Measurements from ENCODE around the gene IL17REL.
A peak's percentile ranks its signal among the peaks of the same experiment; 100 is the strongest.

IL17REL gene

DNA sequence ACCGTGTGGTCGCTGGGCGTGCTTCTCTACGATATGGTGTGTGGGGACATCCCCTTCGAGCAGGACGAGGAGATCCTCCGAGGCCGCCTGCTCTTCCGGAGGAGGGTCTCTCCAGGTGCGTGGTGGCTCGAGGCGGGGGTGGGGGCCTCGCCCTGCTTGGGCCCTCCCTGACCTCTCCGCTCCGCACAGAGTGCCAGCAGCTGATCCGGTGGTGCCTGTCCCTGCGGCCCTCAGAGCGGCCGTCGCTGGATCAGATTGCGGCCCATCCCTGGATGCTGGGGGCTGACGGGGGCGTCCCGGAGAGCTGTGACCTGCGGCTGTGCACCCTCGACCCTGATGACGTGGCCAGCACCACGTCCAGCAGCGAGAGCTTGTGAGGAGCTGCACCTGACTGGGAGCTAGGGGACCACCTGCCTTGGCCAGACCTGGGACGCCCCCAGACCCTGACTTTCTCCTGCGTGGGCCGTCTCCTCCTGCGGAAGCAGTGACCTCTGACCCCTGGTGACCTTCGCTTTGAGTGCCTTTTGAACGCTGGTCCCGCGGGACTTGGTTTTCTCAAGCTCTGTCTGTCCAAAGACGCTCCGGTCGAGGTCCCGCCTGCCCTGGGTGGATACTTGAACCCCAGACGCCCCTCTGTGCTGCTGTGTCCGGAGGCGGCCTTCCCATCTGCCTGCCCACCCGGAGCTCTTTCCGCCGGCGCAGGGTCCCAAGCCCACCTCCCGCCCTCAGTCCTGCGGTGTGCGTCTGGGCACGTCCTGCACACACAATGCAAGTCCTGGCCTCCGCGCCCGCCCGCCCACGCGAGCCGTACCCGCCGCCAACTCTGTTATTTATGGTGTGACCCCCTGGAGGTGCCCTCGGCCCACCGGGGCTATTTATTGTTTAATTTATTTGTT is 49.6 kb downstream of the IL17REL start:
- in situ Hi-C loops (cut with MboI; ENCODE audit: low sequenced_read_pairs) = no loop called here
- Histone ChIP-seq H3K4me1 (peaks cover 19% of the 10 kb centered on the region), H3K4me3 (peak overlapping the region; percentile 76), H3K36me3 (replicated peaks) (peaks cover 32% of the 10 kb centered on the region), H3K9me3 (no peaks in the 10 kb centered on the region), H3K27me3 (ENCODE audit: low read depth) (no peaks in the 10 kb centered on the region)
- peak in 1 of 2 experiments; percentile 24 for DNase-seq (ENCODE audit: low spot score in 2 of 2)

DNA sequence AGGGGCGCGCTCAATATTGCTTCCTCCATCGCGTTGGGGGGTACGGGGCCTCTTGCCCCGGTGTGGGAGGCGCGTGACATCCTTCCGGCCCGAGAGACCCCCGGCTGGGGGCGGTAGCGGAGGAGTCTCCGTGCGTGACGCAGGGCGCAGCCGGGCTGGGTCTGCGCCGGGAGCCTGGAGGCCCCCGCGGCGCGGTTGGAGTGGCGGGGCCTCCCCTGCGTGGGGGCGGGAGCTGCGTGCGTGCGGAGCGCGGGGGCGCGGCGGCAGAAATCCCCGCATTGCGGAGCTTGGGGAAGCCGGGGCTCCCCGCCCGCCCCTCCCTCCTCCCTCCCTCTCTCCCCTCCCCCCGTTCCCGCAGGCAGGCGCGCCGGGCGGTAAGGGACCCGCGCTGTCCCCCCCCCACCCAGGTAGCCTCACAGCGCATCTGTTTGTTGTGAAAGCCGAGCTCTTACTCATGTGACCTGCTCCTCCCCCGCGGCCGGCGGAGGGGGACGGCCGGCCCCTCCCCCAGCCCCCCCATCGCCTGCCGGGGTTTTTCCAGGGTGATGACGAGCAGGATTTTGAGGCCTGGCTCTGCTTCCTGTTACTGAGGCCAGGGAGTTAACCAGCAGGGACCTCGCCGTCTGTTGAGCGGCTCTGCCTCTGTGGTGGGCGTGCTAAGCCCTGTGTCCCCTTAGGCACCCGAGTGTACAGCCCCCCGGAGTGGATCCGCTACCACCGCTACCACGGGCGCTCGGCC is 50.4 kb downstream of the IL17REL start:
- in situ Hi-C loops (cut with MboI; ENCODE audit: low sequenced_read_pairs) = no loop called here
- H3K27me3 ChIP-seq (ENCODE audit: low read depth) = no peaks in the 10 kb centered on the region
- H3K36me3 ChIP-seq (replicated peaks) = peaks cover 32% of the 10 kb centered on the region
- H3K4me1 ChIP-seq = peaks cover 19% of the 10 kb centered on the region
- peak; percentile 28 to 81 for DNase-seq (ENCODE audit: low spot score in 2 of 2)
- no peaks in the 10 kb centered on the region for H3K9me3 ChIP-seq
- H3K4me3 ChIP-seq = peak overlapping the region; percentile 76

DNA sequence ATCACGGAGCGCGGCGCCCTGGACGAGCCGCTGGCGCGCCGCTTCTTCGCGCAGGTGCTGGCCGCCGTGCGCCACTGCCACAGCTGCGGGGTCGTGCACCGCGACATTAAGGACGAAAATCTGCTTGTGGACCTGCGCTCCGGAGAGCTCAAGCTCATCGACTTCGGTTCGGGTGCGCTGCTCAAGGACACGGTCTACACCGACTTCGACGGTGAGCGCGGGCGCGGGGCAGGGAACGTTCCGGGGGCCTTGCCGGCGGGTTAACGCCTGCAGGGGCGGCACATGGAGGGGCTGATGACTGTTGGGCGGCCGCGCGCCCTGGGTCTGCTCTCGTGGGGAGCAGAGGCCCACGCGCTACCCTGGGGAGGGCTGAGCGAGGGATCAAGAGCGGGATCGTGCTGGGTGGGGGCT is 51.0 kb downstream of the IL17REL start:
- Histone ChIP-seq H3K9me3 (no peaks in the 10 kb centered on the region), H3K36me3 (replicated peaks) (peaks cover 32% of the 10 kb centered on the region), H3K27me3 (ENCODE audit: low read depth) (no peaks in the 10 kb centered on the region), H3K4me3 (peak overlapping the region; percentile 76), H3K4me1 (peaks cover 19% of the 10 kb centered on the region)
- no peak for DNase-seq (ENCODE audit: low spot score in 2 of 2)
- in situ Hi-C loops (cut with MboI; ENCODE audit: low sequenced_read_pairs) = no loop called here

GRCh38 chr22:49961005-49961600 is 51.5 kb downstream of the IL17REL start:
- peak overlapping the region; percentile 76 for H3K4me3 ChIP-seq
- no peaks in the 10 kb centered on the region for H3K27me3 ChIP-seq (ENCODE audit: low read depth)
- peaks cover 19% of the 10 kb centered on the region for H3K4me1 ChIP-seq
- DNase-seq (ENCODE audit: low spot score in 2 of 2) = no peak
- peaks cover 32% of the 10 kb centered on the region for H3K36me3 ChIP-seq (replicated peaks)
- no peaks in the 10 kb centered on the region for H3K9me3 ChIP-seq
- in situ Hi-C loops (cut with MboI; ENCODE audit: low sequenced_read_pairs) = no loop called here

- in situ Hi-C loops (cut with MboI; ENCODE audit: low sequenced_read_pairs) = no loop called here
- Histone ChIP-seq H3K27me3 (ENCODE audit: low read depth) (no peaks in the 10 kb centered on the region), H3K36me3 (replicated peaks) (peaks cover 32% of the 10 kb centered on the region), H3K4me3 (peak within 1 kb of the TSS; percentile 76), H3K4me1 (peaks cover 19% of the 10 kb centered on the region), H3K9me3 (no peaks in the 10 kb centered on the region)
- peak; percentile 93 to 96 for DNase-seq (ENCODE audit: low spot score in 2 of 2)
These were observed 52.2 kb downstream of the IL17REL start, which contains the start of gene PIM3 for GRCh38 chr22:49960159-49961004. TSS of gene PIM3 (plus strand) at chr22:49960772. CDS start at chr22:49960948, 176 bp downstream.

DNA sequence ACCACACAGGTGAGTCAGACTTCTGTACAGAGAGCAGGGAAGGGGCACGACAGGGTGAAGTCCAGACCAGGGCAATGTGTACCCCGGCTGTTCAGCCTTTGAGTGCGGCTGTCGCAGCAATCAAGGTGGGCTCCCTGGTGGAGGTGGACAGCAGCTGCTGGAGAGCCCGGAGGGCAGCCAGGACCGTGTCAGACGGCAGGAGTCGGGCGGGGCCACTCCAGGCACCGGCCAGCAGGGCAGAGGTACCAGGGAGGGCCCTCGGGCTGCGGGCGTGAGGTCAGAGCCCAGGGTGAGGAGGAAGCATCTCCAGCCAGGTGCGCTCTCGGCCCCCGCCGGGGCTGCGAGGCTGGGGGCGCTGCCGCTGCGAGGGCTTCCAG is 52.8 kb downstream of the IL17REL start:
- H3K4me1 ChIP-seq = peaks cover 19% of the 10 kb centered on the region
- in situ Hi-C loops (cut with MboI; ENCODE audit: low sequenced_read_pairs) = no loop called here
- H3K4me3 ChIP-seq = peak overlapping the region; percentile 40
- H3K9me3 ChIP-seq = no peaks in the 10 kb centered on the region
- no peak for DNase-seq (ENCODE audit: low spot score in 2 of 2)
- H3K36me3 ChIP-seq (replicated peaks) = peaks cover 30% of the 10 kb centered on the region
- no peaks in the 10 kb centered on the region for H3K27me3 ChIP-seq (ENCODE audit: low read depth)

GRCh38 chr22:49958931-49959781 is 53.4 kb downstream of the IL17REL start:
- H3K4me1 ChIP-seq = peaks cover 19% of the 10 kb centered on the region
- H3K36me3 ChIP-seq (replicated peaks) = peaks cover 25% of the 10 kb centered on the region
- peak overlapping the region; percentile 40 for H3K4me3 ChIP-seq
- DNase-seq (ENCODE audit: low spot score in 2 of 2) = no peak
- H3K27me3 ChIP-seq (ENCODE audit: low read depth) = no peaks in the 10 kb centered on the region
- H3K9me3 ChIP-seq = no peaks in the 10 kb centered on the region
- in situ Hi-C loops (cut with MboI; ENCODE audit: low sequenced_read_pairs) = no loop called here

- Histone ChIP-seq H3K9me3 (no peaks in the 10 kb centered on the region), H3K36me3 (replicated peaks) (peaks cover 18% of the 10 kb centered on the region), H3K4me1 (peaks cover 19% of the 10 kb centered on the region), H3K27me3 (ENCODE audit: low read depth) (no peaks in the 10 kb centered on the region), H3K4me3 (no peak overlapping the region)
- no peak for DNase-seq (ENCODE audit: low spot score in 2 of 2)
- in situ Hi-C loops (cut with MboI; ENCODE audit: low sequenced_read_pairs) = no loop called here
These were observed 54.1 kb downstream of the IL17REL start for GRCh38 chr22:49958366-49958921.

DNA sequence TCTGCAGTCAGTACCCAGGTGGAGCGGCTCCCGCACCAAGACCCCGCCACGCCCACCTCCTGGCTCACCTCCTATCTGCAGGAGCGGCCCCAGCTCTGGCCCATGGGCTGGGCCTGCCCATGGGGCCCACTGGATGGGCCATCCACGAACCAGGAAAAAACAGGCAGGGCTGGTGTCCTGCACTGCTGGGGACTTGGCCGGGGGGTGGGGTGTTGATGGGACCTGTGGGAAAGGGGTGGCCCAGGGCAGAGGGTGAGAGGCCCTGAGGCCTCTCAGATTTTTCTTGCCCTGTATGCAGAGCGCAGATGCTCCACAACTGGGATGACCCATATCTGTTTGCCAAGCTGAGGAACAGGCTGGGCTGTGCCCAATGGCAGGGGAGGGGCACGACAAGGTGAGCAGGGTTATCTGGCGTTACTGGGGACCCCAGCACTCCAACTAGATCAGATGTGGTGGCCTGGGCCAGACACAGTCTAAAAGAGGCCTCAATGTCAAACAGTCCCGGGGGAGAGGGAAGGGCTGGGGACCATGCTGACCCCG is 54.7 kb downstream of the IL17REL start:
- H3K27me3 ChIP-seq (ENCODE audit: low read depth) = no peaks in the 10 kb centered on the region
- H3K9me3 ChIP-seq = no peaks in the 10 kb centered on the region
- in situ Hi-C loops (cut with MboI; ENCODE audit: low sequenced_read_pairs) = no loop called here
- H3K4me3 ChIP-seq = no peak overlapping the region
- DNase-seq (ENCODE audit: low spot score in 2 of 2) = no peak
- peaks cover 15% of the 10 kb centered on the region for H3K4me1 ChIP-seq
- H3K36me3 ChIP-seq (replicated peaks) = peaks cover 13% of the 10 kb centered on the region

GRCh38 chr22:49956914-49957825 is 55.4 kb downstream of the IL17REL start:
- peaks cover 7% of the 10 kb centered on the region for H3K36me3 ChIP-seq (replicated peaks)
- H3K4me3 ChIP-seq = no peak overlapping the region
- H3K27me3 ChIP-seq (ENCODE audit: low read depth) = no peaks in the 10 kb centered on the region
- no peaks in the 10 kb centered on the region for H3K9me3 ChIP-seq
- DNase-seq (ENCODE audit: low spot score in 2 of 2) = no peak
- in situ Hi-C loops (cut with MboI; ENCODE audit: low sequenced_read_pairs) = no loop called here
- peaks cover 10% of the 10 kb centered on the region for H3K4me1 ChIP-seq

GRCh38 chr22:49956418-49956770 is 56.2 kb downstream of the IL17REL start:
- no peak for DNase-seq (ENCODE audit: low spot score in 2 of 2)
- peaks cover under 1% of the 10 kb centered on the region for H3K36me3 ChIP-seq (replicated peaks)
- in situ Hi-C loops (cut with MboI; ENCODE audit: low sequenced_read_pairs) = no loop called here
- H3K4me1 ChIP-seq = peaks cover 10% of the 10 kb centered on the region
- H3K27me3 ChIP-seq (ENCODE audit: low read depth) = no peaks in the 10 kb centered on the region
- no peaks in the 10 kb centered on the region for H3K9me3 ChIP-seq
- H3K4me3 ChIP-seq = no peak overlapping the region

All from HAP-1 (cell line).